Endothelial cell (in vitro differentiated cells): ENCODE results near the gene CUL1. TPM values are rescaled to one million over a fixed set of nuclear protein-coding genes. Genes with fewer than 3 reads are reported as not detected.

Experiments
- DNase-seq: peaks from one replicate; pipeline ENCODE4 v3.0.0; 2021; ENCODE audit warnings: low spot score
- H3K27ac Mint-ChIP-seq: one replicate; pipeline ENCODE4 v1.8.0; 2021; ENCODE audit warnings: mixed read lengths, inconsistent platforms; ENCODE audit not compliant: unreplicated experiment
- H3K27me3 Mint-ChIP-seq: one replicate; pipeline ENCODE4 v1.8.0; 2021; ENCODE audit warnings: mild to moderate bottlenecking, moderate library complexity, mixed read lengths, inconsistent platforms; ENCODE audit not compliant: unreplicated experiment
- H3K36me3 Mint-ChIP-seq: one replicate; pipeline ENCODE4 v1.8.0; 2021; ENCODE audit warnings: mild to moderate bottlenecking, low read depth, mixed read lengths, inconsistent platforms; ENCODE audit not compliant: unreplicated experiment
- H3K4me1 Mint-ChIP-seq: one replicate; pipeline ENCODE4 v1.8.0; 2021; ENCODE audit warnings: mild to moderate bottlenecking, mixed read lengths, inconsistent platforms; ENCODE audit not compliant: unreplicated experiment
- H3K4me3 Mint-ChIP-seq: one replicate; pipeline ENCODE4 v1.8.0; 2021; ENCODE audit warnings: mild to moderate bottlenecking, mixed read lengths, inconsistent platforms; ENCODE audit not compliant: unreplicated experiment
- H3K9me3 Mint-ChIP-seq: one replicate; pipeline ENCODE4 v1.8.0; 2021; ENCODE audit warnings: mixed read lengths, inconsistent platforms; ENCODE audit not compliant: unreplicated experiment
- total RNA-seq: library from RNA; stranded (reverse); fragmentation: NEBNext Ultra II Directional; extraction: Animal tissue kit (Norgen Biotek cat#: 25700); gene quantifications from one replicate; pipeline ENCODE4 v1.2.1, GENCODE V29; 2021; ENCODE audit not compliant: unreplicated experiment
- TF ChIP-seq, protein P1 (sequence below): fragments of 200-600 bp; sonication (generic); IDR thresholded peaks from one replicate; pipeline ENCODE4 v1.5.0; 2021; ENCODE audit warnings: antibody characterized with exemption; ENCODE audit not compliant: unreplicated experiment

CUL1 gene
- total RNA-seq, 1 donor from 2014 or later = 54.5 TPM

DNA sequence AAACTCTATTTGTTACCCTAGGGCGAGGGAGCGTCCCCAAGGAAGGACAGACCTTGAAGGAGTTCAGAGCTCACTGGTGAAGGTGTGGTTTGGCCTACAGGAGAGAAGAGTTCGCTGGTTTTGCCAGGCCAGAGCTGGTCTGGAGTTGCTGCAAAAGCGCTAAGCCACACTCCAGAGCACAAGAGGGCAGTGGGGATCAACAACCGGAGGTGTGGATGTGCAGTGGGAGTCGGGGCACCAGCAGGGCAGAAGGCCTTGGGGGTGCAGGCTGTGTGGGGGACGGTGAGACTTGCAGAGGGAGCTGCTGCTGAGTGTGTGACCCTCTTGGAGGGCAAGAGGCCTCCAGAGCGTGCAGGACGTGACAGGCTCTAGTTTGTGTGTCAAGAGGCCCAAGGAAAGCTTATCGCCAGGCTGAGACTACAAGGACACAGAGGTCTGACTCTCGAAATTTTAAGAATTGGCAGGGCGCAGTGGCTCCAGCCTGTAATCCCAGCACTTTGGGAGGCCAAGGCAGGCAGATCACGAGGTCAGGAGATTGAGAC lies 14.3 kb upstream of the CUL1 start:
- Mint-ChIP-seq H3K27ac (no peak overlapping the region), H3K4me1 (peaks cover 8% of the 10 kb centered on the region), H3K27me3 (peaks cover 1% of the 10 kb centered on the region), H3K36me3 (no peaks in the 10 kb centered on the region), H3K4me3 (no peak overlapping the region), H3K9me3 (no peaks in the 10 kb centered on the region)
- TF ChIP-seq, protein P1, sequence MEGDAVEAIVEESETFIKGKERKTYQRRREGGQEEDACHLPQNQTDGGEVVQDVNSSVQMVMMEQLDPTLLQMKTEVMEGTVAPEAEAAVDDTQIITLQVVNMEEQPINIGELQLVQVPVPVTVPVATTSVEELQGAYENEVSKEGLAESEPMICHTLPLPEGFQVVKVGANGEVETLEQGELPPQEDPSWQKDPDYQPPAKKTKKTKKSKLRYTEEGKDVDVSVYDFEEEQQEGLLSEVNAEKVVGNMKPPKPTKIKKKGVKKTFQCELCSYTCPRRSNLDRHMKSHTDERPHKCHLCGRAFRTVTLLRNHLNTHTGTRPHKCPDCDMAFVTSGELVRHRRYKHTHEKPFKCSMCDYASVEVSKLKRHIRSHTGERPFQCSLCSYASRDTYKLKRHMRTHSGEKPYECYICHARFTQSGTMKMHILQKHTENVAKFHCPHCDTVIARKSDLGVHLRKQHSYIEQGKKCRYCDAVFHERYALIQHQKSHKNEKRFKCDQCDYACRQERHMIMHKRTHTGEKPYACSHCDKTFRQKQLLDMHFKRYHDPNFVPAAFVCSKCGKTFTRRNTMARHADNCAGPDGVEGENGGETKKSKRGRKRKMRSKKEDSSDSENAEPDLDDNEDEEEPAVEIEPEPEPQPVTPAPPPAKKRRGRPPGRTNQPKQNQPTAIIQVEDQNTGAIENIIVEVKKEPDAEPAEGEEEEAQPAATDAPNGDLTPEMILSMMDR = no peak
- DNase-seq = no peak

DNA sequence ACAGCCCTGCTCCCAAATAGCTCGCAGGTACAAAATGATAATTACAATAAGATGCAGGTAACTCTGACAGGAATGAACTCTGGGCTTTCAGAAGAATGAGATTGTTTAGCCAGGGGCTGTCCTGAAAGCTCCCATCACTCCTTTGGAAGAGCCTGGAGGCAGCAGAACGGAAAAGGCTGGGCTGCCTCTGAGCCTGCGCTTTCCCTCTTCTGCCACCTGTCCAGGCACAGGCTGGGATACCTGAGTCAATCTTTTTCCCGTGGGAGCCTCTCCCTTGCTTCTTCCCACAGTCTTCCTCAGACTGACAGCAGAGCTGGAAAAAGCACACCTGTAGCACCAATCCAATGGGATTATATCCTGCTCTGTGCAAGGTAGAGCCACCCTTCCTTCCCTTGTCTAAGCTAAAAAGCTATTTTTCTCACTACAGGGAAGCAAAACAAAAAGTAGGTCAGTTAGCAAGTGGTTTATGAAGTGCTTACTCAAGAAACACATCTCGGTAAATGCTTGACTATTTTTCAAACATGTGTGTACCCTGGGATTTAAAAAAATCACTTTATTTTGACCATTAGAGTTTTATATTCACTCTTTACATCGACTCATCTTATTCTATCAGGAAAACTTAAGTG lies 12.3 kb upstream of the CUL1 start:
- H3K4me3 Mint-ChIP-seq = no peak overlapping the region
- no peak overlapping the region for H3K27ac Mint-ChIP-seq

GRCh38 chr7:148687555-148687954 lies 11.1 kb upstream of the CUL1 start:
- H3K27ac Mint-ChIP-seq = no peak overlapping the region
- DNase-seq = no peak
- peaks cover 1% of the 10 kb centered on the region for H3K27me3 Mint-ChIP-seq
- peaks cover 17% of the 10 kb centered on the region for H3K4me1 Mint-ChIP-seq
- H3K4me3 Mint-ChIP-seq = no peak overlapping the region
- TF ChIP-seq, protein P1 = no peak
- H3K9me3 Mint-ChIP-seq = no peaks in the 10 kb centered on the region
- H3K36me3 Mint-ChIP-seq = no peaks in the 10 kb centered on the region

More for the DNA sequence above, 12.3 kb upstream of the CUL1 start:
- no peaks in the 10 kb centered on the region for H3K36me3 Mint-ChIP-seq
- H3K9me3 Mint-ChIP-seq = no peaks in the 10 kb centered on the region
- no peak for DNase-seq
- TF ChIP-seq, protein P1 = no peak
- H3K27me3 Mint-ChIP-seq = peaks cover 1% of the 10 kb centered on the region
- H3K4me1 Mint-ChIP-seq = peaks cover 17% of the 10 kb centered on the region

- no peak for DNase-seq
- Mint-ChIP-seq H3K27ac (no peak overlapping the region), H3K9me3 (no peaks in the 10 kb centered on the region), H3K36me3 (no peaks in the 10 kb centered on the region), H3K27me3 (no peaks in the 10 kb centered on the region), H3K4me3 (no peak overlapping the region), H3K4me1 (peaks cover 17% of the 10 kb centered on the region)
- TF ChIP-seq, protein P1 = no peak
Observed at GRCh38 chr7:148688526-148688925, 10.2 kb upstream of the CUL1 start.

DNA sequence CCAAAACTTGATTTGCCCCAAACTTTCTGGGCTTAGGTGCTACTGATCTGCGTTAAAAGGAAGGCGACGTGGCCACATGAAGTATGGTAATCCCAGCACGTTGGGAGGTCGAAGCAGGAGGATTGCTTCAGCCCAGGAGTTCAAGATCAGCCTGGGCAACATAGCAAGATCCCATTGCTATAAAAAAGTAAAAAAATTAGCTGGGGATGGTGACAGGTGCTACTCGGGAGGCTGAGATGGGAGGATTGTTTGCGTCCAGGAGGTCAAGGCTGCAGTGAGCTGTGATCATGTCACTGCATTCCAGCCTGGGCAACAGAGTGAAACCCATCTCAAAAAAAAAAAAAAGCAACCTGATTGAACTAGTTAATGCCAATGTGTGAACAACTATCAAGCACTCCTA lies 5.1 kb upstream of the CUL1 start:
- peaks cover 3% of the 10 kb centered on the region for H3K36me3 Mint-ChIP-seq
- peaks cover 25% of the 10 kb centered on the region for H3K4me1 Mint-ChIP-seq
- H3K27me3 Mint-ChIP-seq = peaks cover 14% of the 10 kb centered on the region
- TF ChIP-seq, protein P1 = no peak
- no peaks in the 10 kb centered on the region for H3K9me3 Mint-ChIP-seq
- no peak for DNase-seq
- H3K27ac Mint-ChIP-seq = no peak overlapping the region
- no peak overlapping the region for H3K4me3 Mint-ChIP-seq
